Heart left ventricle (tissue), 11 donors: ENCODE data around the gene ARL17A. TPM values are rescaled to one million over a fixed set of nuclear protein-coding genes. Genes with fewer than 3 reads are reported as not detected.

ENCODE experiments used
- polyA plus RNA-seq, 2 donors: library from polyadenylated mRNA; stranded (reverse); fragments of 200-250 nt; gene quantifications; one replicate each; pipeline ENCODE4 v1.2.3, GENCODE V29; 2013
- total RNA-seq, 9 donors: library from RNA; depleted of rRNA in 2 of 9; stranded (reverse); fragments of >200 nt in 2 of 9; fragmentation: NEBNext Ultra II Directional in 3 of 9; extraction: Animal tissue kit (Norgen Biotek cat#: 25700) in 3 of 9; gene quantifications; one replicate each; pipeline versions ENCODE4 v1.1.0 to v1.2.4, GENCODE V29; 2016 to 2023
- donor health status: ischemic (EF 13 %, LVEDD 7.1; RV severe dilation, severe dysfunction).
- donor health status: healthy with polysubstance abuse.
- donor health status: DM: no; HTN: yes; CAD: no.
- donor health status: DM: no; HTN: no; CAD: no.
- donor health status: ischemic (EF 25% LVEDD 5.7; RV mildly dilated, moderate dysfunction).
- donor health status: healthy.
- donor health status: DM: yes; HTN: yes; CAD: no.
- donor health status: PGD.
- donor health status: nonischemic (EF 23%, LVEDD 6.1; RV moderate dilation, normal function).

ARL17A gene
- total and polyA plus RNA-seq, 11 donors = 3.4 to 11.6 (median 5.9) TPM

Other genes starting within 250 kb of the ARL17A start
- gene ARL17B, start 217.9 kb downstream of the ARL17A start, total RNA-seq = 10 to 100 TPM in 5 of 9 donors, 1 to 10 TPM in 4; 7.8 to 17.3 (median 10.8) TPM
- 1 to 10 TPM; 5.7 to 8.3 TPM for gene ARL17B, start 217.9 kb downstream of the ARL17A start, polyA plus RNA-seq
- 1 to 10 TPM; 2.3 to 9.0 (median 4.2) TPM for gene LRRC37A2, start 67.2 kb downstream of the ARL17A start, total RNA-seq
- 1 to 10 TPM; 1.3 to 4.8 TPM for gene LRRC37A2, start 67.2 kb downstream of the ARL17A start, polyA plus RNA-seq
- gene NSF, start 11.0 kb upstream of the ARL17A start, total RNA-seq = 10 to 100 TPM; 11.4 to 33.9 (median 21.0) TPM
- gene NSF, start 11.0 kb upstream of the ARL17A start, polyA plus RNA-seq = 10 to 100 TPM in 1 of 2 donors, 1 to 10 TPM in 1; 5.4 to 23.8 TPM
- gene WNT3, start 239.0 kb upstream of the ARL17A start, total RNA-seq = 1 to 10 TPM in 6 of 9 donors, under 1 TPM in 3; 0.32 to 2.2 (median 1.2) TPM
- gene WNT3, start 239.0 kb upstream of the ARL17A start, polyA plus RNA-seq = under 1 TPM; 0.50 to 0.79 TPM